Stimulated activated CD4-positive, alpha-beta T cell treated with anti-CD3 and anti-CD28 coated beads, Interleukin-4, amount 100 ng/mL, for 4 hours (primary cell): Measurements from ENCODE around the gene PLCB1.
"Not testable (repeated sequence)": the region's sequence is repeated elsewhere in the genome, so short reads cannot be mapped to it uniquely, and the experiment has no call there.

Experiments
- DNase-seq, 2 experiments: peaks; one replicate each; pipeline ENCODE4 v3.0.0-alpha.2; 2020

PLCB1 gene

DNA sequence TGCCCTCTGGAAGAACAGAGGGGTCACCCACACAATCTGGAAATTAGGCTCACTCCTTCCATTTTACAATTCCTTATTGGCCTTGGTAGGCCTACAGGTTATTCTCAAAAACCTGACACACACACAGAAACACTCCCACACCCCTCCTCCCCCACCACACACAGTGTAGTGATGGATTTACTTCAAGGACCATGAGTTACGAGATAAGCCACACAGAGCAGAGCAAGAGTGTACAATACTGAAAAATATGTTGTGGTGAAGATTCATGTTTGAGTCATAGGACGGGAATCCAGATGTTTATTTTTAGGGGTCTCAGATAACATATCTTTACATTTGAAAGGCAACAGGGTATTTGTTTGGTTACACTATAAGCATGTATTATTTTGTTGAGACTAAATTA, 291.9 kb downstream of the PLCB1 start:
- DNase-seq = no peak

DNA sequence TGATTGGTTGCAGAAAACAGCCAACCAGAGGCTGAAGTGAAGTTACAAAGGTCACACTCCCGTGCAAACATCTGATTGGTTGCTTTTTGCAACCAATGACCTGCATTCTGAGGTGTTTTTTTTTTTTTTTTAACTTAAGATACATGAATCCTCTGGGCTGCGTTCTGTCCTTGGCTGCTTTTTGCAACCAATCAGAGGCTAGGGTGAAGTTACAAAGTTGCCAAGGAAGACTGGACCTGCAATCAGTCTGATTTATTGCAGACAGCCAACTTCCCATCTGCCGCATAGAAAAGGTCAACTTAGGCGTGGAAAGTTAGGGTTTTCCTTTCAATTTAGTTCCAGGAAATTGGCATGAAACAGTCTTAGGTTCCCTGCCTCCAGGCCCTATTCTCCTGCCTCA, 292.9 kb downstream of the PLCB1 start:
- no peak for DNase-seq

DNA sequence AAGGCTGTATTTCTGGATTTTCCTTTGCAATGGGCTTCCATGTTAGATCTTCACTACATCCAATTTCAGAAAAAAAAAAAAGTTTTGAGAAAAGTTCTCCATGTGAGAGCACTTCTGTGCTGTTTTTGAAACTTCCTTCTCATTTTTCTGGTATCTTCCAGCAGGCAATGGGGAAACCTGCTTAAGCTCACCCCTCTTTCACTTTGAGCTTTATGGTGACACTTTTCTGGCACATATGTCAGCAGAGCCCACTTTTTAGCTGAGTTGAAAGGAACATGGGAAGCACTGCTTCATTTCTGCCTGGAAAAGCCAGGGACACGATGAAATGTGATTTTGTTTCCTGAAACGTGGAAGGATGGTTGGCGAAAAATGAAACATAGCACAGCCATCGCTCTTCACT, 293.7 kb downstream of the PLCB1 start:
- DNase-seq = no peak

DNA sequence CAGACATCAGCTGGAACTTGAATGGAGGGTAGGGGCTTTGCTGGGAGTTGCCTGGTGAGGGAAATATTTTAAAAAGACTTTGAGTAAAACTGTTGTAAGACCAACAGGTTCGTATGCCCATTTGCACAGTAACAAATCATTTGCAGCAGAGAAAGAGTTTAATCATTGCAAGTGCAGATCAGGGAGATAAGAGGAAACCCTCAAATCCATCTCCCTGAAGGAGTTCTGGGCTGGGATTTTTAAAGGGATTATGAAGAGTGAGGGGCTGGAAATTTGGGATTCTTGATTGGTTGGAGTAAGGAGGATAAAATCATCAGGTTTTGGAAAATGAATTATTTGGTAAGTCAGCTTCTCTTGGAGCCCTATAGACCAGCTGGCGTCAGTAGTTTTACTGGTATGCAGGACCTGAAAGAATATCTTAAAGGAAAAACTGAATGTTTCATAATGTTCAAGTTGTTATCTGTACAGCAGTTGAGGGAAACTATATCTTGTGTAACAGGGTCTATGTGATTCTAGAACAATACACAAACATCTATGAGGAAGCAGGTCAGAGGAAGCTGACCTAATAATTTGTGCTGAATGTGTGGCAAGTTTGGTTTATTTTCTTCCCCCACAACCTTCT, 295.5 kb downstream of the PLCB1 start:
- no peak for DNase-seq

DNA sequence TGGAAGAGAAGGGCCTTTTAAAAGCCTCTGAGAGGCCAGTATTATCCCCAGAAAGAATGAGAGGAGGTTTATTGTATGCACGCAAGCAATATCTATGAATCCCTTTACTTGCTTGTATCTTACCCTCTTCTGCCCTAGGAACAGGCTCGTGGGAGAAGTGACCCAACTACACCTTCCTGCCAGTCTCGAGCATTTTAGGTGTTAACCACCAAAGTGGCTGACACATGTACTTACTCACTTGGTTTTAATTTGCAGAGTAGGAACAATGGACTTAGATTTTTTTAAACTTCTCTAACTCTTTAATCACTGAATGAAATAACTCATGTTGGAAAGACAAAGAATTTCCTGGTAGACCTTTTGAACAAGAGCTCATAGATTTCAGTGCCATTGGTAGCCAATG, 296.9 kb downstream of the PLCB1 start:
- no peak for DNase-seq

DNA sequence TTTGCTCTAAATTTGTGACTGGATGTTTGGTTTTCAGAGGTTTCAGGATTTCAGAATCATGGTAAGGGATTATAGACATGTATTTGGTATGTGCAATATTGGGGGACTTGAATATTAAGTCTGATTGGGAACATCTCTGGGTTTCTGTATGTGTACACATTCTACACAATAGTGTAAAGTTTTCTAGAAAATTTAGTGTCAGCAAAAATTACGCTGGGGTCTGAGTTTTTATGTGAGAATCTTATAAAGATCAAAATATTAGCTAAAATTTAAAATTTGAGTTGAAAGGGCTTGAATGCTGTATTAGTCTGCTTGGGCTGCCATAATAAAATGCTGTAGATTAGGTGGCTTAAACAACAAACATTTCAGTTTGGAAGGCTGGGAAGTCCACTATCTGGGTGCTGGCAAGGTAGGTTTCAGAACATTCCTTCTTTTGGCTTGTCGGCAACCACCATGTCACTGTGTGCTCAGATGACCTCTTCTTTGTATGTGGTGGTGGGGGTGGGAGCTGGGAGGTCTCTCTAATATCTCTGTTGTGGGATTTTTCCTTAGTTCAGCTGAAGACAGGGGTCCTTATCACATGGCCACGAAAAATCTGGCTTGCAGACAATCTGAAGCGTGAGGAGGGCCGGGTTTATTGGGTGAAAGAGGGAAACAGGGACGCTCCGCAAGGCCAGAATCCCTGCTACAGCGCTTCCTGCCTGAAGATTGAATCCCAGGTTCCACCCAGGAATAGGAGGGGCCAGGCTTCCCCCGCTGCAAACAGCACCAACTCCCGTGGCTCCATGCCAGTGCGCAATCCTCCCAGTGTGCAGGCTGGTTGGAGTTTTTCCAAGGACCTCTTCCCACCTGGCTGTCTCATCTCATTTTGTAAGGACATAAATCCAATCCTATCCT, 299.7 kb downstream of the PLCB1 start:
- no peak for DNase-seq

DNA sequence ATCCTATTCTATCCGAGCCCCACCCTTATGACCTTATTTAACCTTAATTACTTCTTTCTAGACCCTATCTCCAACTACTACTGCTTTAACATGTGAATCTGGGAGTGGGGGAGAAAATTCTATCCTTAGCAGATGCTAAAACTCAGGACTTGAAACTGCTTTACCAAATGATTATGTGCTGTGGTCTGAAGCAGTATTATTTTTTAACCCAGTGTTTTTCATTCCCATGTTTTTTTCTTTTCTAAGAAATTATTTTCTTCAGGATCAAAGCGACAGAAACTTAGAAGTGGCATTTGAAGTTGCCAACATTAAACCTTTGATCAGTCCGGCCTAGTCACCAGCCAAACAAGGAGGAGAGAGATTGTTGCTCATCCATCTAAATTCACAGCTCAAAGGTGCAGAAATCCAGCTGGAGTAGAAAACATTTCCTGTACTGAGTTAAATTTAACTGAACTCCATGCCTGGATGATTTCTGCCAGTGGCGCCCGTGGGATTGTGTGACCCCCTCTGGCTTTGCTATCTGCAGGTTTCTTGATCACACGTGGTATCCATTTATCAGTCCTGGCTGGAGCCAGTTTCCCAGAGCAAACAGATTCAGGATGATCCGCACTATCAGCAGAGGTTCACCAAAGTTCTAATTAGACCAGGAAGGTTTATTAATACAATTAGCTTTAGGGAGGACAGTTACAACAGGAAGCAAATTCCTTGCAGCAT, 300.5 kb downstream of the PLCB1 start:
- DNase-seq = no peak

DNA sequence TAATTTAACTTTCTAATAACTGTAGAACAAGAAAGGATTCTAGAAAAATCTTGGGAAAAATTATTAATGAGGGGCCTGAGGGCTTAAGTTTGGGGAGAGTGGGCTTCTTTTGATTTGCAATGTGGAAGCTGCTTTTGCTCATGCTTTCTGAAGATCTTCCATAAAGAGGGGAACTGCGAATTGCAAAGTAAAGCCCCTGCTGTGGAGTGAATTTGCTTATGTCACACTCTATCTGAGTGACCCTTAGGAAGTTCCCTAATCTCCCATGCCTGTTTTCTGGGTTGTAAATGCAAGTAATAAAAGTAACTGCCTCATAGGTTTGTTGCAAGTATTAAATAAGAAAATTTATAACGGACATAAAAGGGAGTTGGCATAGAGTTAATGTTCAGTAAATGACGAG, 301.2 kb downstream of the PLCB1 start:
- DNase-seq = no peak

DNA sequence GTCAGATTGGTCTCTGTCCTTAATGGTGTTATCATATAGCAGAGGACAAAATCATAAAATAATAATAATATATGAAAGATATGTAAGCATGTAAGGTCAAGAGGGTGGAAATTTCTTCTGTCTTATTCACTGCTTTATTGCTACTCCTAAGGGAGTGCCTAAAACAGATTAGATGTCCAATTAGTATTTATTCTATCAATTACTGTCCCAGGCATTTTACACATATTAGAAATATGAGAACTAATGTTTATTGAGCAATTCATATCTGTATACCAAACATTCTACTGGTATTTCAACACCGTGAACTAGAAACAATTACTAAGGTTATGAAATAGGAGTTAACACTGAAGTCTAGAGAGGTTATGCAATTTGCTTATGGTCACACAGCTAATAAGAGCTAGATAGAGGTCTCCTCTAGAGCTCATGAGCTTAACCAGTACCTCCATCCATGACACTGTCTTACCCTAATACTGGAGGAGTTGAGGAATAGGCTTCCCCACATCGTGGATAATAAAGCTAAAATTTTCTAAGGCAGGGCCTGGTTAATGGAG, 302.3 kb downstream of the PLCB1 start:
- DNase-seq = no peak

DNA sequence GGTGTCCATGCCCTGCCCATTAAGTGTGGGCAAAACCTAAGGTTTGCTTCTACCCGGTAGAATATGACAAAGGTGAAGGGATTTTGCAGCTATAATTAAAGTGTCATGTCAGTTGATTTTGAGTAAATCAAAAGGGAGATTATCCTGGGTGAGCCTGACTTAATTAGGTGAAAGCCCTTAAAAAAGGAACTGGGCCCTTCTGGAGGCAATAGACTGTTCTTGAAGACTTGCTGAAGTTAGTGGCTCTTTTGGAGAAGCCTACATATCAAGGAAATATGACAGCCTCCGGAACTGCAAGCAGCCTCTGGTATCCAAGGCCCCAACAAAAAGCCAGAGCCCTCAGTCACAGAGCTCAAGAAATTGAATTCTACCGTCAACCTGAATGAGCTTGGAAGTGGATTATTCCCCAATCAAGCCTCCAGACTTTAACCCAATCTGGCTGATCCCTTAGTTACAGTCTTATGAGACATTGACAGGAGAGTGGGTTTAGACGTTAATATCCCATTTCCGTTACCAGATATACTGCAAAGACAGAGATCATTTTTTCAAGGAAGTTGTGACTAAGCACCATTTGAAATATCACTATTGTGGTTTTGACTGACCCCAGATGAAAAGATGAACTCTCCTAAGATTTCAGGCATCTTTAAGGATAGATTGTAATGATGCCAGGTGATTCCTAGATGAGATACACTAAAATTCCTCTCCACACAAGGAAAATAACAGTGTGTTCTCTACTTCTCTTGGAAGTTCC, 303.4 kb downstream of the PLCB1 start:
- DNase-seq = no peak

DNA sequence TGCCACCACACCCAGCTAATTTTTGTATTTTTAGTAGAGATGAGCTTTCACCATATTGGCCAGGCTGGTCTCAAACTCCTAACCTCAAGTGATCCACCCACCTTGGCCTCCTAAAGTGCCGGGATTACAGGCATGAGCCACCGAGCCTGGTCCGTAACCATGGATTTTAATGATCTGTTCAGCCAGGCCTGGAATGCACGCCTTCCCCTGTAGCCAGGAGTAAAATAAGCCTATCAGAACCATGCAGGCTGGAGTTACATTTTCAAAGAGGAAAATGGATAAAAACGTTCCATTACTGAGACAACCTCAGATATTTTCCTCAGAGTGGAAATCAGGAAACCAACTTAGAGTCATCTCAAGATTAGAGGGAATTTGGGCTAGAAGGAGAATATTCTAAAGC, 304.9 kb downstream of the PLCB1 start:
- DNase-seq = not testable (repeated sequence)

DNA sequence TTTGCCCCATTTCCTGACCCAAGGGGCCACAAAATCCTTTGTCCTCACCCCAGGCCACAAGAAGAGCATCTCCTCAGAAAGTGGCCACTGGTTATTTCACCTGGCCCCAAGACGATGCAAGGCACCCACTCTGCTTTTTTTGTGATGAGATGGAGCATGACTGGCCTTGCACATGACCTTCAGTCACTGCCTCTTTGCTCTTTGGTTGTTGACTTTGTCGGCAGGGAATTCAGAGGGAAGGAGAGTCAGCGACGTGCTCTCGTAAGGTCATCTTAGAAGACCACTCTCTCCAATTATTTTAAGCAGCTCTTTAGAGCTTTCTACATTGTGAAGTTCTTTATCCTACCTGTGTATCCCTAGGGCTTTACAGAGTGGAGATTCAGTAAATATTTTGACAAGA, 306.7 kb downstream of the PLCB1 start:
- DNase-seq = no peak

DNA sequence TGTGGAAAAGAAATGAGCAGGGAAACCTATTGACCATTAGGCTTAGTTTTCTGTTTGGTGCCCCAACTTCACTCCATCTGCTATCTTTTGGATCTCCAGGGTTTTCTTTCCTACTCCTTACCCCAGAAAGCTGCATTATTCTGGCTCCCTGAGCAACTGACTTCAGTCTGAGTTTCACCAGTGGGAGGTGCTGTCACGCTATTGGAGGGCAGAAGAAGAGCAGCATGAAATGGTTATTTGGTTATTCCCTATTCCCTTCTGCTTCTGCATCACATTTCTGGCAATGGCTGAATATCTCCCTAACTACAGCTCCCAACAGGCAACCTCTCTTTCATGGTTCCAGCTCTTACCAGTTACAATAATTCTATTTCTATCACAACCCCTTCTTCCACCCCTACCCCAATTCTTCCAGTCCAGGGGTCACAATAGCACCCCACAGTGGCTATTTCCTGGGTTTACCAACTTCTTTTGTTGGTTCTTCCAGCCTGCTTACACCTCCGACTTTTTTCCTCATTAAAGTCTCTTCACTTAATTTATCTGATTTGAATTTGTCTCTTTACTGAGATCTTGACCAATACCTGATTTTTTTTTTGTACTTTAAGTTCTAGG, 311.5 kb downstream of the PLCB1 start:
- no peak for DNase-seq

DNA sequence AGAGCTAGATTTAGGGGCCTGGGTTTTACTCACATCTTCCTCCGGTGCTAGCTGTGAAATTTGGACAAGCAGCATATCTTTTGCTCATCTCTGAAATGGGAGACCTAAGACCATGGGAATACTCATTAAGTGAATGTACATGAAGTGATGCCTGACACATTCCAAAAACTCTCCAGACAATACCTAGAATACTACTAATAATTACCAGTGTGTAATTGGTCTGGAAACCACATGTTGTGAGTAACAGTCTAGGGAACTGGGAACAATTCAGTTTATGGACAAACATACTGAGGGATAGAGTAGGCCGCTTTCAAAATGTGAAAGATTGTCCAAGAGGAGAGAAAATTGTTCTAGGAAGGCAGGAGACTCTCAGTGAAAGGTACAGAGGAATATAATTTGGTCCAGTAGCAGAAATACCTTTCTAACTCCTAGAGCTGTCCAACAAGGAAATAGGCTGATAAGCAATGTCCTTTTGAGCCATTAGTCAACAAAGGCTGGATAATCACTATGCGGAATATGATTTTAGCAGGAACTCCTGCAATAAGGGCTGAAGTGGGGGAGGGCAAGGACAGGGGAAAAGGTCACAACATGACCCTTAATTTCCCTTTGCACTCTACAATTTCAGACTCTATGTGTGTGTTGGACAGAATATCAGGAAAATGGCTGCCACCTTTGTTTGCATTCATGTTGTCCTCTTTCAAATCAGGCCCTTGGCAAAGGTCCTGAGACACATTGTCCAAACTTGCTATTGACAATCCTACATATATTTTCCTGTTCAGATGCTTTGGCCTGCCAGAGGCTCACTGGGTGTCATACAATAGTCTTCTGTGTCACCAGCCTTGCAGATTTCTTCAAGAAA, 315.4 kb downstream of the PLCB1 start:
- no peak for DNase-seq

DNA sequence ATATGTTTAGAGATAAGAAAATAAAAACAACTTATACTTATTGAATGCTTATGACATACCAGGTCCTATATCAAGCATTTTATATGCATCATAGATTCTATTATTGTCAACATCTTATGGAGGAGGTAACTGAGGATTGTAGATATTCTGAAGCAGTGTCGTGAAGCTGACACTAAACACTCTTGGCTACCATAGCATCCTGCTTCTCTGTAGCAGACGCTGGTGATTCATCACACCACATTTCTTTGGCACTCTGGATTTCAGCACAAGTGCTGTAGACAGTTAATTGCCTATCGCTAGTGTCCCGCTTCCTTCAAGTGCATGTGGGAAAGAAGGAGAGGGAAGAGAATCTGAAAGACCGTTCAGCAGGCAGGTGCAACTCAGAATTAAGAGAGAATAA, 317.1 kb downstream of the PLCB1 start:
- no peak for DNase-seq

DNA sequence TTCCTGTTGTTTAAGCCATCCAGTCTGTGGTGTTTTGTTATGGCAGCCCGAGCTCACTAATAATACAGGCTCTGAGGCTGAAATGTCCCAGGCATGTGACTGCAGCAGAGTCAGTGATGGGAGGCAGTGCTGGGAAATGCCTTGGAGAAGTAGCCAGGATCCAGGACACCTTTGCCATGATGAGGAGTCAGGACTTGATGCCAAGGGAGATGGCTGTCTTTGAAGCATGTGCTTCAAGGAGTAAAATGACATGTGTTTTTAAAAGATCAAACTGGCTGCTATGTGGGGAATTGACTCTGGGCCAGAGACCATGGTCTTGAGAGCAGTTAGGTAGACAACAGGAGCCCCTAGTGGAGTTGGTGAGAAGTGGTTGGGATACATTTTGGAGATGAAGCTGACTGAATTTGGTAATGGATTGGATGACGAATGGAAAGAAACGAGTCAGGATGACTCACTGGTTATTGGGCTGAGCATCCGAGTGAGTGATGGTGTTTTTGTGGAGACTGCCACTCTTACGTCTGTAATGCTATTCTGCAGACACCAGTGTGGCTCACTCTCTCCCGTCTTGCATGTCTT, 322.2 kb downstream of the PLCB1 start:
- DNase-seq = no peak

DNA sequence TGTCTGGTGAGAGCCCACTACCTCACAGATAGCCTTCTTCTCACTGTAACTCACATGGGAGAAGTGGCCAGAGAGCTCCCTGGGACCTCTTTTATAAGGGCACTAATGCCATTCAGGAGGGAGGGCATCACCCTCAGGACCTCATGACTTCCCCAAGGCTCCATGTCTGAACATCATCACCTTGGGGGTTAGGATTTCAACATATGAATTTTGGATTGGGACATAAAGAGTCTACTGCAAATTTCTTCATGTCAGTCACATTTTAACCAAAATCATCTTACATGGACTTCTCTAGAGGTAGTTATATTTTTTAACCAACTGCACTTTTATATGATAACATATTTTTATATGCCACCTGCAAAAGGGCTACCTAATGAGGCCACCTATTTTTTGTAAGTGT, 324.7 kb downstream of the PLCB1 start:
- no peak for DNase-seq

DNA sequence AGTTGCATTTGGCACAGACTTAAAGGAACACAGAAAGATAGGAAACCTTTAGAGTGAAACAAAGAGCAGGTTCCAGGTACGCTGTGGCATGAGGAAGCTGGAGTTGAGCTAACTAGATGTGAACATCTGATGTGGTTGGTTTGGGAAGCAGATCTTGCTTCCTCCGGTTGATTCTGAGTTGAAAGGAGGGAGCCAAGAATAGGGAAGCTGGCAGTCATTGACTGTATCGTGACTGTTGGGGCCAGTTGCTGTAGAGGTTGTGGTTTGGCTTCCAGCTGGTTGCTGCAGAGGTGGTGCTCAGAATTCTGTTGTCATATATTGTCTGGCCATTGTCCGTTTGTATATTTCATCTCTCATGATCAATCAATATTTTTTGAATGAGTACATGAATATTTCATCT, 325.9 kb downstream of the PLCB1 start:
- no peak for DNase-seq

DNA sequence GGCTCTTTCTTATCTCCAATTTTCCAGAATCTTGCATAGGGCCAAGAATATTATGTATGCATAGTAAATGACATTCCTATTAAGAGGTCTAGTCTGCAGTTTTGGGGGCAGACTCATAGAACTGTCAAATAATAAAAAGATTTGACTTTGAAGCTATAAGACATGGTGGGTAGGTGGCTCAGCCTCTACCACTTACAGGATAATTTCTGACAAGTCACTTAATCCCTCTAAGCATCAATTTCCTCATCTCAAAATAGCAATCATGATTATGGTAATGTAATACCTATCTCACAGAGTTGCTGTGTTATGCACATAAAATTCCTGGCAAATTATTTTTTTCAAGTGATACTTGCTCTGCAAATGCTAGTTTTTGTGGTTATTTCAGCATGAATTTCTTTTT, 329.1 kb downstream of the PLCB1 start:
- no peak for DNase-seq

DNA sequence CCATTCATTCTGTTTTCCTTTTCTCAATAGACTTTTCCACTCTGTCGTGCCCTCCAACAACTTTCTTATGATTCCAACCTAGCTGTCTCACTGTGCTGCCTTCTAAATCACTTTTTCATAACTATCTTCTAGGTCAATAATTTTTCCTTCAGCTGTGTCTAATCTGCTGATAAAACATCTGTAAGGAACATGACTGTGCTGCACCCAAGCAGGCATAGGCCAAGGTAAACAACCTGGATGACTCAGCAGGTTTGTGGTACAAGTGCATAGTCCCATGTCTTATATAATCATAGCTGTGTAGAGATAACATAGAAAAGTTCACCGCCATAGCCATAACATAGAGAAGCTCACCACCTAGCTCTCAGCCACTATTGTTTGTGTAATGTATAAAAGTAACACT, 332.3 kb downstream of the PLCB1 start:
- no peak for DNase-seq

DNA sequence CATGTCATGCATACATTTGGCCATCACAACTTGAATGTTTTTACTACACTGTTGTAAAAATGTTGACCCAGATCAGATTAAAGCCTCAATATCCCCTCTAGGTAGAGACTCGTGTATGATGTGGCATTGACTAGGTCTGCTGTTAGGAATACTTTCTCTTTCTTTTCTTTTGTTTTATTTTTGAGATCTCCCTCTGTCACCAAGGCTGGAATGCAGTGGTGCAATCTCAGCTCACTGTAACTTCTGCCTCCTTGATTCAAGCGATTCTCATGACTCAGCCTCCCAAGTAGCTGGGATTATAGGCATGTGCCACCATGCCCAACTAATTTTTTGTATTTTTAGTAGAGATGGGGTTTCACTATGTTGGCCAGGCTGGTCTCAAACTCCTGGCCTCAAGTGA, 334.7 kb downstream of the PLCB1 start:
- DNase-seq = not testable (repeated sequence)
